CD4-positive, alpha-beta T cell treated with Interleukin-21 for 1 hour (primary cell): ENCODE measurements around the gene HSD11B2.

Source experiments
- DNase-seq: peaks from one replicate; pipeline ENCODE4 v3.0.0-alpha.2; 2020

Gene HSD11B2

GRCh38 chr16:67430977-67431774 is at the start of gene HSD11B2:
Gene HSD11B2, plus strand, starts transcription at chr16:67431121. Its CDS starts 128 bp downstream, at chr16:67431249.
- DNase-seq, result peak; percentile 22

- no peak for DNase-seq
Observed at GRCh38 chr16:67383284-67383683, 47.6 kb upstream of the HSD11B2 start.

GRCh38 chr16:67384778-67385510 is 46.0 kb upstream of the HSD11B2 start:
- no peak for DNase-seq

GRCh38 chr16:67386861-67387455 is 44.0 kb upstream of the HSD11B2 start:
- DNase-seq, result no peak

GRCh38 chr16:67387479-67388079 is 43.3 kb upstream of the HSD11B2 start:
- DNase-seq, result no peak

GRCh38 chr16:67388191-67388590 is 42.7 kb upstream of the HSD11B2 start:
- DNase-seq, result no peak

GRCh38 chr16:67388591-67388990 is 42.3 kb upstream of the HSD11B2 start:
- DNase-seq, result no peak

GRCh38 chr16:67389911-67390815 is 40.8 kb upstream of the HSD11B2 start:
- peak; percentile 13 for DNase-seq

GRCh38 chr16:67390816-67391423 is 40.0 kb upstream of the HSD11B2 start:
- DNase-seq, result no peak

GRCh38 chr16:67391424-67392300 is 39.3 kb upstream of the HSD11B2 start:
- DNase-seq, result peak; percentile 5

- no peak for DNase-seq
Observed at GRCh38 chr16:67392301-67393059, 38.4 kb upstream of the HSD11B2 start.

- DNase-seq, result peak; percentile 63
Observed at GRCh38 chr16:67393111-67393787, 37.7 kb upstream of the HSD11B2 start, which contains the start of gene TPPP3. Gene TPPP3, minus strand, starts transcription at chr16:67393498. Its CDS starts 2,387 bp downstream, at chr16:67391111.

GRCh38 chr16:67393788-67394154 is 37.1 kb upstream of the HSD11B2 start:
- DNase-seq, result no peak

GRCh38 chr16:67394155-67395104 is 36.5 kb upstream of the HSD11B2 start:
- peak; percentile 13 for DNase-seq

GRCh38 chr16:67395105-67395457 is 35.8 kb upstream of the HSD11B2 start:
- no peak for DNase-seq

- no peak for DNase-seq
Observed at GRCh38 chr16:67395458-67396158, 35.3 kb upstream of the HSD11B2 start.
